Activated naive CD4-positive, alpha-beta T cell (primary cell): Measurements from ENCODE around the gene CBLL1.

Experiments
- DNase-seq, 4 experiments: peaks; one replicate each; lab custom pipeline; 2025; lab: John Stamatoyannopoulos, UW

Gene CBLL1, protein sequence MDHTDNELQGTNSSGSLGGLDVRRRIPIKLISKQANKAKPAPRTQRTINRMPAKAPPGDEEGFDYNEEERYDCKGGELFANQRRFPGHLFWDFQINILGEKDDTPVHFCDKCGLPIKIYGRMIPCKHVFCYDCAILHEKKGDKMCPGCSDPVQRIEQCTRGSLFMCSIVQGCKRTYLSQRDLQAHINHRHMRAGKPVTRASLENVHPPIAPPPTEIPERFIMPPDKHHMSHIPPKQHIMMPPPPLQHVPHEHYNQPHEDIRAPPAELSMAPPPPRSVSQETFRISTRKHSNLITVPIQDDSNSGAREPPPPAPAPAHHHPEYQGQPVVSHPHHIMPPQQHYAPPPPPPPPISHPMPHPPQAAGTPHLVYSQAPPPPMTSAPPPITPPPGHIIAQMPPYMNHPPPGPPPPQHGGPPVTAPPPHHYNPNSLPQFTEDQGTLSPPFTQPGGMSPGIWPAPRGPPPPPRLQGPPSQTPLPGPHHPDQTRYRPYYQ

GRCh38 chr7:107743567-107744344 lies at the start of gene CBLL1:
Gene CBLL1, plus strand, starts transcription at chr7:107744142. Its CDS starts 22 bp downstream, at chr7:107744164.
- peak; percentile 89 to 97 (median 94) for DNase-seq

DNA sequence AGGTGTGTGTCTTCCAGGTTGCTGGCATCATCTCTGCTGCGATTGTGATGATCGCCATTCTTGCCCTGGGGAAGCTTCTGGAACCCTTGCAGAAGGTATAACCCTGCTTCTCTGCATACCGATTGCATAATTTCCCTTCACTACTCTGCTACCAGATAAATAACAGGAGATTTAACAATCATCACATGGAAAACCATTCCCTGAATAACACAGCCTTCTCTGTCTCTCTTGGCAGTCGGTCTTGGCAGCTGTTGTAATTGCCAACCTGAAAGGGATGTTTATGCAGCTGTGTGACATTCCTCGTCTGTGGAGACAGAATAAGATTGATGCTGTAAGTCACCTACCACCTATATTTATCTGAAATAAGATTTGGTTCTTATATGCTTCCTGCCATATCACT lies 49.6 kb upstream of the CBLL1 start:
- DNase-seq, result no peak

DNA sequence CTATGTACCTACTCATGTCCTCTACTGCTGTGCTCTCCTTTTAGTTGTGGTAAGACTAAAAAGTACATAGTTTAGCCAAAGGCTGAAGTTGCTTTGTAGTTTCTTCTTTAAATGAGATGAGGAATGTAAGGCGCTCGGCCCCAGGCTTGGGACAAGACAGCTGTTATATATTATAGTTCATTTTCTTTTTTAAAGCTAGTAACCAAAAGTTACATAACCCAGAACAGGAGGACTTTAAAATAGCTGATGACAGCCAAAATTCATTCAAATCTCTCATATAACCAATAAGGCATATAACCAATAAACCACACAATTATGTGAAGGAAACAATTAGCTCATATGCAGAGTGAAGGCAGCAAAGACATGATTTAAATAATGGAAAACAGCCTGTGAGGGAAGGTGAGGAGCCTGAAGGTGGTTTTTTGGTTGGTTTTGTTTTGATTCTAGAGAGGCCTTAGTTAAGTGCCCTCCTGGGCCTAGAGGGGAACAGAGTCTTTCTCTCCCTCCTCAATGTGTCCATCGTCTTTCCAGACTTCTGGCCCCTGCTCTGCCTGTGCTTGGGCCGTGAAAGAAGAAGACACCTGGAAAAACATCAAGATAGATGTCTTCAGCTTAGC lies 47.5 kb upstream of the CBLL1 start:
- DNase-seq, result no peak

- DNase-seq, result no peak
Measured at GRCh38 chr7:107697321-107698049, 46.5 kb upstream of the CBLL1 start.

DNA sequence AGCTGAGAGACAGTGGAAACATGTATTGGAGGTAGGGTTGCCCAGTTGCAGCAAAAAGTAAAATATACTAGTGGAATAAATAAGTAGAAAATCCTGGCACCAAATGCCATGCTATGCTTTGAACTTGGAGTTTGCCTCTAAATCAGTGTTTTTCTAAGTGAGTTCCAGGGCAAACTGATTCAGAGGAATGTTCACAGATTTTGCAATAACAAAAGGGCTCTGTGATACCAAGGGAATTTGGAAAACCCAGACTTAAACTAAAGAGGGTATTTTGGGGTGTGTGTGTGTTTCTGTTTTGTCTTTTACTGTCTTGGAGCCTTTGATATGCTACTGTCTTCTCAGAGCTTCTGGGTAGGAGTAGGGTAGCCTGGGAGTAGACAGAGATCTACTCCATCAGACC lies 43.4 kb upstream of the CBLL1 start:
- DNase-seq, result no peak

DNA sequence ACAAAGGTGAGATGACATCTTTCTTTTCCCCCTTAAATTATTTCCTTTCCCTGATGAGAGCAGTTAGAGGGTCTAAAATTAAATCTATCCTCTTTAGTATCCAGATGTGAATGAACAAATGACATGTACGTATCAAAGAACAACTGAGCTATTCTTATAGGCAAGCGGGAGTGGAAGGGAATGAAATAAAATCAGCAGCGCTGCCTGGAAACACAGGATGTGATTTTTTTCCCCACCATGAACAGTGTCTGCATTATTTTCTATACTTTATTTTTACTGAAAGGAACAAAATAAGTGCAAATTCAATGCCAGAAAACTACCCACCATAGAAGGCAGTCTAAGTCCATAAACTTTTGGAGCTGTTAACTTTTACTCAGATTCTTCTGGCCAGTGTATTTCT lies 42.8 kb upstream of the CBLL1 start:
- no peak for DNase-seq

GRCh38 chr7:107703219-107703618 lies 40.7 kb upstream of the CBLL1 start:
- no peak for DNase-seq

DNA sequence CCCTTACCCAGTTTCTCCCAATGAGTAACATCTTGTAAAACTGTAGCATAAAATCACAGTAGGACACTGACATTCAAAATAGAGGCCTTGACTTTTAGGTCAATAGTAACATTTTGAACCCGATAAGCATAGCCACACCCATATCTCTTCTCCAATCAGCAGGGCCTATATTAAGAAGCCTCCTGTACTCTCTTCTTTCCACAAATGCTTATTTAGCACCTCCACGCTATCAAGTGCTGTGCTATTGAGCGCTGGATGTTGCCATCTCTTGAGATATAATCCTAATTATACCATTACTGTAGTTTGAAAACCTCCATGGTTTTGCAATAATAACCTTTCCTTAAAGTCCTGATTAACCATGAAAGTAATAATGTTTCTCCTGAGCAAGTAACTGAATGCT lies 40.1 kb upstream of the CBLL1 start:
- DNase-seq, result no peak

DNA sequence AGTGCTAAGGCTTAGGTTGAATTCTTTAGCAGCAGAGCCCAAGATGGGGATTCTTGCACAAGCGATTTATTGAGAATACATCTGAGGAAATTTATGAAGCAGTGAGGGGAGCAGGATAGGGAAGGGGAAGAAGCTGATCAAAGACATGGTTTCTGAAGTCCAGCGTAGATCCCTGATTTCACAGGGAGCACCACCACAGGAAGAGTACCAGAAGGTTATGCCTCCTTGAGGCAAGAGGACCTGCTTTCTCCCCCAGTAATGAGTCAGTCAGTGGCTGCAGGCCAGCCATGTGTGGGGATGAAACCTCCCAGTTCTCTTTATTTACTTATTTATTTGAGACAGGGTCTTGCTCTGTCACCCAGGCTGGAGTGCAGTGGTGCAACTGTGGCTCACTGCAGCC lies 35.0 kb upstream of the CBLL1 start:
- DNase-seq, result no peak

DNA sequence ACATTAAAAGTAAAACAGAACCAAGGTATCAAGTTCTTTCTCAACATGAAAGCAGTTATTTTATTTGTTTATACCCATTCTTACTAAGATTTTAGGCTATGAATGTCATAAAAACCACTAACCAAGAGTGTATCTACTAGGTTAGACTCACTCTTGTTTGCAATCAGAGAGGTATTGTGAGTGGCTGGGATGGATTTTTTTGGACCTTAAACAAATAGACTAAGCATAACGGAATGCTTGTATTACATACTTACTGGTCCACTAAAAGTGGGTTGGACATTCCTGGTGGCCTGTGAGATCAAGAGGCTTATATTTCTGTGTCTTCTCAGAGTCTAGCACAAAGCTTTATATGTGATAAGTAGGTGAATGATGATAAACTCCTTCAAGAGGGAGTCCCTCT lies 32.6 kb upstream of the CBLL1 start:
- no peak for DNase-seq

DNA sequence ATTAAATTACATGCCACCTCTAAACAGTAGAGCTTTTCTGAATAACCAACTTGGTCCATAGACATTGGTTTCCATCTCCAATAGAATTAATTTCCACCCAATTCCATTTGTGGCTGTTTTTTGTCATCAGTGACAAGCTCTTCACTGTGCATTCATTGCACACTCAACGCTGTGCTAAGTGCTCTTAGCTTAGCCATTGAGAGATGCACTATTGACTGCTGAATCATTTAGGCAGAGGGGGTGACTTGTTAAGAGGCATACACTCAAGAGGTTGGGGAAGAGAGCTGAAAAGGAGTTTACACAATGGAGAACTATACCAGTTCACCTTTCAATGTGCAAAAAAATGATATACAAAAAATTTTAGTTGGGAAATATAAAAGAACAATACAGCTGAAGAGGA lies 31.9 kb upstream of the CBLL1 start:
- DNase-seq, result no peak

DNA sequence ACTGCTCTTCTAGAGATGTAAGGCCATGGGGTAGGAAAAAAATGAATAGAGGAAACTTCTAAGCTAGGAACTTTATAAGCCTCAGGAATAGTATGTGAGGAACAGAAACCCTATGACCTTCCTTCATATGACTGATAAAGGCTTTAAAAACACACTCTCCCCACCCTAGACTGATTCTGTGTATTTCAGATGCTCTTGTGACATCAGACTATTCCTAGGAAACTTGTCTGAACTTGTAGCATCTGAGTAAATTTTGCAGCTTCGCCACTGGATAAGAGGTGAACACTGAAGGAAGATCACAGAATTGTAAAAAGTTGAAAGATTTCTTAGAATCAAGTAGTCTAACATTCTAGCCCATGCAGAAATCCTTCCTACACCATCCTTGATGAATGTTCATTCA lies 31.0 kb upstream of the CBLL1 start:
- DNase-seq, result no peak

GRCh38 chr7:107715531-107715930 lies 28.4 kb upstream of the CBLL1 start:
- DNase-seq, result no peak

DNA sequence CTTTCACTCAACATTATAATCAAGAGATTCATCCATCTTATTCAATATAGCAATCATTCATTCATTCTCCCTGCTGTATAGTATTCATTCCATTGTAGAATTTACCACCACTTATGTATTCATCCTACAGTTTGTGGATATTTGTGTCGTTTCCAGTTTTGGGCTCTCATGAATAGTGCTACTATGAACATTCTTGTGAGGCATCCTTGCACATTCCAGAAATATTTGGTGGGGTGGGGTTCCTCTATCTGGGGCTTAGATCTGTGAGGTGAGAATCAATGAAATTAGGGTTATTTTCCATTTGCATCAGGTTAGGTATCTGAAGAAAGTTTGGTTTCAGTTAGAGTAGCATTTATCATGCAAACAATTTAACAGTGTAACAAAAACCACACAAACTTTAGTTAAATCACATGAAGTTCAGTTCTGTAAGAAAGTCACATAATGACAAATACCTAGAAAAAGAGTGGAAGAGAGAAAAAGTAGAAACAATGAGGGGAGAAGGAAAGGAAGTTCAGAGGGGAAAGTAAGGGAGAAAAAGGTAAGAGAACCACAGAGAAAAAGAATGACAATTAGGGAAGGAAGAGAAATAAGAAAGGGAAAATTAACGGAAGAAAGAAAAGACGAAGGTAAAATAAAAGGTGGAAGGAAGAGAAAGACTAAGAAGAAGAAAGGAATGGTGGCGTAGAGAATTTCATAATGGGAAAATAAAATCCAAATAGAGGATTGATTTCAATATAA lies 25.3 kb upstream of the CBLL1 start:
- no peak for DNase-seq

DNA sequence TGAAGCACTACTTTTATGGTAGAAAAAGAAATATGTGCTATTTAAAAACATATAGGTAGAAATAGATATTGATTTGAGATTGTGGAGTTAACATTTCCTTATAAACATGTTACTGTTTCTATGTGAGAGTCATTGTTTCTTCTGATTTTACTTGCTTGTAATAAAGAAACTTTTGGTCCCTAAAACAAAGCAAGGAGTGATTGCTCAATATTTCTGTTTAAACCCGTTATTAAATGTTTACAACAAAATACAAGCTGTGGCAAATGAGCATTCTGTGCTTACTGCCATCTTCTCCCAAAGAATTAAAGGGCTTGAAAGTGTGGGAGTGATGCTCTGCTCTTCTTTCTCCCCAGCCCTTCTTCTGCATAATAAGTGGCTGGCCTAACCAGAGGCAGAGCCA lies 22.7 kb upstream of the CBLL1 start:
- no peak for DNase-seq

- no peak for DNase-seq
Measured at GRCh38 chr7:107723255-107723654, 20.7 kb upstream of the CBLL1 start.

GRCh38 chr7:107725138-107725740 lies 18.7 kb upstream of the CBLL1 start:
- peak in 1 of 4 experiments; percentile 8 for DNase-seq

GRCh38 chr7:107726356-107727130 lies 17.4 kb upstream of the CBLL1 start:
- no peak for DNase-seq

- DNase-seq, result no peak
Measured at GRCh38 chr7:107728276-107728675, 15.7 kb upstream of the CBLL1 start.
